ENCODE measurements around the gene HAUS6.
"Not testable (repeated sequence)": the region's sequence is repeated elsewhere in the genome, so short reads cannot be mapped to it uniquely, and the experiment has no call there.

HAUS6 gene

GRCh38 chr9:19116107-19116790, 13.5 kb upstream of the HAUS6 start:
- no peak for TF ChIP-seq CTCF (IDR thresholded peaks at IDR 0.05)
- no peak for DNase-seq (ENCODE audit: low spot score)
- Histone ChIP-seq H3K4me3 (no peak overlapping the region), H3K27ac (no peak overlapping the region)

GRCh38 chr9:19114680-19115270, 12.1 kb upstream of the HAUS6 start:
- no peak for TF ChIP-seq CTCF (IDR thresholded peaks at IDR 0.05)
- no peak for DNase-seq (ENCODE audit: low spot score)
- Histone ChIP-seq H3K4me3 (no peak overlapping the region), H3K27ac (no peak overlapping the region)

- no peak for TF ChIP-seq CTCF (IDR thresholded peaks at IDR 0.05)
- DNase-seq (ENCODE audit: low spot score): no peak
- Histone ChIP-seq H3K4me3 (no peak overlapping the region), H3K27ac (no peak overlapping the region)
Observed at GRCh38 chr9:19113964-19114679, 11.4 kb upstream of the HAUS6 start.

- not testable (repeated sequence) for H3K27ac ChIP-seq
Observed at GRCh38 chr9:19113064-19113611, 10.4 kb upstream of the HAUS6 start.

GRCh38 chr9:19108038-19108437, 5.3 kb upstream of the HAUS6 start:
- no peak for TF ChIP-seq CTCF (IDR thresholded peaks at IDR 0.05)
- no peak for DNase-seq (ENCODE audit: low spot score)
- Histone ChIP-seq H3K4me3 (no peak overlapping the region), H3K27ac (no peak overlapping the region)

More at GRCh38 chr9:19113064-19113611, 10.4 kb upstream of the HAUS6 start:
- not testable (repeated sequence) for H3K4me3 ChIP-seq; DNase-seq (ENCODE audit: low spot score)

GRCh38 chr9:19104515-19105282, 2.0 kb upstream of the HAUS6 start:
- DNase-seq (ENCODE audit: low spot score): no peak
- no peak for TF ChIP-seq CTCF (IDR thresholded peaks at IDR 0.05)
- Histone ChIP-seq H3K27ac (no peak overlapping the region), H3K4me3 (no peak overlapping the region)

- Histone ChIP-seq H3K27ac (peak overlapping the region; percentile 51 to 86), H3K4me3 (peak overlapping the region; percentile 79)
- DNase-seq (ENCODE audit: low spot score): no peak
- no peak for TF ChIP-seq CTCF (IDR thresholded peaks at IDR 0.05)
Observed at GRCh38 chr9:19102181-19102630, 498 bp downstream of the HAUS6 start.

All from coronary artery (tissue), 2 donors.